ENCODE data around the gene CEP164.

DNA sequence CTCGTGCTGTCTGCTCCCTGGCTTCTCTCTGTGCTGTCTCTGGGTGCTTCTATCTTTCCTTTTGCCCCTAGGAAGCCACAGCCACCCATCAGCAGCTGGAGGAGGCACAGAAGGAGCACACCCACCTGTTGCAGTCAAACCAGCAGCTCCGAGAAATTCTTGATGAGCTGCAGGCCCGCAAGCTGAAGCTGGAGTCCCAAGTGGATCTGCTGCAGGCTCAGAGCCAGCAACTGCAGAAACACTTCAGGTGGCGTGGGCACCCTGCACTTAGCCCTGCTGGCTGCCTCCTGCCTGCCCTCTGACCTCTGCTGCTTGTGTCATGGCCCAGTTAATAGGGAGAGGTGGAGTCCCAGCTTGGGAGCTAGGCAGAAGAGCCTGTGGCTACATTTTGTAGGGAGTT, 67.8 kb downstream of the CEP164 start:
- TF ChIP-seq, protein P1, sequence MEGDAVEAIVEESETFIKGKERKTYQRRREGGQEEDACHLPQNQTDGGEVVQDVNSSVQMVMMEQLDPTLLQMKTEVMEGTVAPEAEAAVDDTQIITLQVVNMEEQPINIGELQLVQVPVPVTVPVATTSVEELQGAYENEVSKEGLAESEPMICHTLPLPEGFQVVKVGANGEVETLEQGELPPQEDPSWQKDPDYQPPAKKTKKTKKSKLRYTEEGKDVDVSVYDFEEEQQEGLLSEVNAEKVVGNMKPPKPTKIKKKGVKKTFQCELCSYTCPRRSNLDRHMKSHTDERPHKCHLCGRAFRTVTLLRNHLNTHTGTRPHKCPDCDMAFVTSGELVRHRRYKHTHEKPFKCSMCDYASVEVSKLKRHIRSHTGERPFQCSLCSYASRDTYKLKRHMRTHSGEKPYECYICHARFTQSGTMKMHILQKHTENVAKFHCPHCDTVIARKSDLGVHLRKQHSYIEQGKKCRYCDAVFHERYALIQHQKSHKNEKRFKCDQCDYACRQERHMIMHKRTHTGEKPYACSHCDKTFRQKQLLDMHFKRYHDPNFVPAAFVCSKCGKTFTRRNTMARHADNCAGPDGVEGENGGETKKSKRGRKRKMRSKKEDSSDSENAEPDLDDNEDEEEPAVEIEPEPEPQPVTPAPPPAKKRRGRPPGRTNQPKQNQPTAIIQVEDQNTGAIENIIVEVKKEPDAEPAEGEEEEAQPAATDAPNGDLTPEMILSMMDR (IDR thresholded peaks at IDR 0.05), result no peak
- no peak for TF ChIP-seq POLR2A (IDR thresholded peaks at IDR 0.05)

All from lower leg skin (tissue), 3 donors.